K562 (cell line): ENCODE data around the gene MLX. TPM values are rescaled to one million over a fixed set of nuclear protein-coding genes. Genes with fewer than 3 reads are reported as not detected.

Experiments
- ADNP ChIP-seq: fragments of 200-800 bp; sonication (Bioruptor generic); IDR thresholded peaks from 2 replicates; pipeline ENCODE4 v1.6.1; 2016; ENCODE audit warnings: missing genetic modification characterization, missing compliant biosample characterization
- ARHGAP35 ChIP-seq: fragments of 450-650 bp; IDR thresholded peaks from 2 replicates; pipeline ENCODE4 v1.6.1; 2018; ENCODE audit not compliant: partially characterized antibody
- CSDE1 ChIP-seq, 2 experiments: fragments of 450-650 bp; IDR thresholded peaks; 2 replicates each; pipeline ENCODE4 v1.6.1; 2016; ENCODE audit warnings: mild to moderate bottlenecking in 1 of 2
- ESRRB ChIP-seq: fragments of 250-450 bp; sonication (Bioruptor Pico); IDR thresholded peaks from 2 replicates; pipeline ENCODE4 v1.5.0; 2020; ENCODE audit warnings: mild to moderate bottlenecking, moderate library complexity, borderline replicate concordance
- FOXK1 ChIP-seq: sonication (generic); formaldehyde crosslinking; IDR thresholded peaks from 2 replicates; pipeline ENCODE4 v1.8.0; 2022; ENCODE audit warnings: missing genetic modification reagents, mild to moderate bottlenecking, borderline replicate concordance
- GTF2F1 ChIP-seq: IDR thresholded peaks from 2 replicates; pipeline ENCODE4 v1.6.1; 2011; ENCODE audit warnings: low read depth, low read length, improper control_type of control experiment
- HDAC1 ChIP-seq, 2 experiments: fragments of 450-650 bp; IDR thresholded peaks; 2 replicates each; pipeline ENCODE4 v1.6.1; 2016 to 2017; ENCODE audit warnings: inconsistent platforms in 1 of 2, mild to moderate bottlenecking in 1 of 2, moderate library complexity in 1 of 2
- HDAC2 ChIP-seq: fragments of 450-650 bp; IDR thresholded peaks from 2 replicates; pipeline ENCODE4 v1.6.1; 2016; ENCODE audit warnings: mild to moderate bottlenecking
- HIVEP1 ChIP-seq: fragments of 250-450 bp; sonication (Bioruptor Pico); IDR thresholded peaks from 2 replicates; pipeline ENCODE4 v1.4.0; 2020; ENCODE audit warnings: mild to moderate bottlenecking
- NBN ChIP-seq: fragments of 450-650 bp; IDR thresholded peaks from 2 replicates; pipeline ENCODE4 v1.6.1; 2016; ENCODE audit warnings: low read depth, mild to moderate bottlenecking
- NKRF ChIP-seq: fragments of 450-650 bp; IDR thresholded peaks from 2 replicates; pipeline ENCODE4 v1.6.1; 2016; ENCODE audit warnings: borderline replicate concordance
- PHF20 ChIP-seq: fragments of 450-650 bp; IDR thresholded peaks from 2 replicates; pipeline ENCODE4 v1.6.1; 2018; ENCODE audit not compliant: partially characterized antibody
- RUNX1 ChIP-seq: sonication (generic); IDR thresholded peaks from 2 replicates; pipeline ENCODE4 v1.6.1; 2016; ENCODE audit warnings: antibody characterized with exemption, low read depth
- SAP30 ChIP-seq: fragments of 200-600 bp; sonication (generic); IDR thresholded peaks from 2 replicates; pipeline ENCODE4 v1.6.1; 2012; ENCODE audit warnings: borderline replicate concordance, low read depth, mild to moderate bottlenecking, moderate library complexity, low read length, control low read depth, inconsistent platforms; ENCODE audit not compliant: insufficient read depth, poor library complexity, severe bottlenecking
- SIN3A ChIP-seq, 2 experiments: fragments of 150-350 bp in 1 of 2; IDR thresholded peaks; 2 replicates each; pipeline ENCODE4 v1.6.1; 2011 to 2016; ENCODE audit warnings: borderline replicate concordance in 2 of 2, low read depth in 2 of 2, low read length in 2 of 2, mild to moderate bottlenecking in 2 of 2, moderate library complexity in 2 of 2; ENCODE audit not compliant: control insufficient read depth in 1 of 2
- SMARCA4 ChIP-seq: fragments of 450-650 bp; IDR thresholded peaks from 2 replicates; pipeline ENCODE4 v1.6.1; 2016
- SPI1 ChIP-seq: IDR thresholded peaks from 2 replicates; pipeline ENCODE4 v1.6.1; 2011; ENCODE audit warnings: low read depth, low read length, control low read depth, borderline replicate concordance
- TOE1 ChIP-seq, 2 experiments: fragments of 450-650 bp in 1 of 2; sonication (generic) in 1 of 2; formaldehyde crosslinking in 1 of 2; IDR thresholded peaks; 2 replicates each; pipeline versions ENCODE4 v1.7.1 to v1.8.0; 2016 to 2022; ENCODE audit warnings: borderline replicate concordance in 2 of 2, mild to moderate bottlenecking in 2 of 2, antibody characterized with exemption in 1 of 2, inconsistent platforms in 1 of 2, low read depth in 1 of 2, missing genetic modification reagents in 1 of 2, moderate library complexity in 1 of 2
- XRCC4 ChIP-seq: IDR thresholded peaks from one replicate; pipeline ENCODE4 v1.6.1; 2011; ENCODE audit not compliant: insufficient read depth, insufficient read length; ENCODE audit errors: extremely low read depth
- ZBTB11 ChIP-seq, 3 experiments: fragments of 200-800 bp in 1 of 3; fragments of 250-450 bp in 1 of 3; fragments of 450-650 bp in 1 of 3; sonication (Bioruptor Pico) in 1 of 3; sonication (Bioruptor generic) in 1 of 3; formaldehyde crosslinking in 1 of 3; IDR thresholded peaks; 2 replicates each; pipeline versions ENCODE4 v1.6.1 to v1.8.0; 2016 to 2022; ENCODE audit warnings: mild to moderate bottlenecking in 2 of 3, missing genetic modification characterization in 2 of 3, missing compliant biosample characterization in 1 of 3, moderate library complexity in 1 of 3
- ZNF165 ChIP-seq: fragments of 250-450 bp; sonication (Bioruptor Pico); IDR thresholded peaks from 2 replicates; pipeline ENCODE4 v1.4.0; 2020; ENCODE audit warnings: borderline replicate concordance
- polyA plus RNA-seq, 8 experiments: library from polyadenylated mRNA; depleted of rRNA in 4 of 8; stranded (reverse) in 5 of 8; unstranded in 3 of 8; fragments of >200 nt; fragmentation: Nextera tagmentation in 2 of 8; fragmentation: Illumina TruSeq in 1 of 8; extraction: Ambion mirVana in 2 of 8; extraction: Trizol in 1 of 8; gene quantifications; 2 replicates each; pipeline versions ENCODE4 v1.2.1 to v1.2.3, GENCODE V29; 2011 to 2014; ENCODE audit warnings: inconsistent platforms in 1 of 8, missing spikeins in 1 of 8
- total RNA-seq, 7 experiments: library from RNA; depleted of rRNA in 6 of 7; stranded (reverse); fragments of >200 nt in 6 of 7; fragmentation: Illumina TruSeq in 2 of 7; extraction: Trizol in 2 of 7; gene quantifications; 2 replicates each; pipeline versions ENCODE4 v1.2.1 to v1.2.3, GENCODE V29; 2011 to 2021; ENCODE audit warnings: low replicate concordance in 1 of 7

Gene MLX
- total and polyA plus RNA-seq, 9 of the 15 experiments (the other 6 are each of a cell fraction or from before 2014, with no cell fraction given): 42.9 to 100 (median 58.9) TPM

GRCh38 chr17:42608305-42609181 lies 41.6 kb downstream of the MLX start (continued):
- TF ChIP-seq ADNP (tag) (no peak), ESRRB (CRISPR knock-in tag) (no peak), HDAC2 (peak; percentile 62; the same call in 1 of the 2 replicates), FOXK1 (CRISPR knock-in tag) (0 out of 2 replicates have a peak, but pooled peaks have one; percentile 33), RUNX1 (no peak), ARHGAP35 (no peak), CSDE1 (IDR thresholded peaks at IDR 0.05) (0 out of 4 replicates have a peak, but pooled peaks of 1 of the 2 experiments have one; percentile 23), GTF2F1 (peak; percentile 41; the same call in 1 of the 2 replicates), SMARCA4 (peak; percentile 39; the same call in 1 of the 2 replicates), PHF20 (peak; percentile 74), XRCC4 (no peak), SIN3A (IDR thresholded peaks at IDR 0.05; ENCODE audit: borderline replicate concordance in 2 of 2, control insufficient read depth in 1 of 2, low read depth in 2 of 2, low read length in 2 of 2) (peak in 1 of 2 experiments; percentile 60; a peak in 1 of 4 replicates), NKRF (peak; percentile 73; the same call in 1 of the 2 replicates), TOE1 (IDR thresholded peaks at IDR 0.05; ENCODE audit: borderline replicate concordance) (0 out of 2 replicates have a peak, but pooled peaks have one; percentile 27), TOE1 (CRISPR knock-in tag; IDR thresholded peaks at IDR 0.05; ENCODE audit: borderline replicate concordance, low read depth) (no peak), ZBTB11 (CRISPR knock-in tag; IDR thresholded peaks at IDR 0.05) (no peak), NBN (peak; percentile 19; the same call in 1 of the 2 replicates), ZNF165 (no peak), SAP30 (peak; percentile 71), HDAC1 (IDR thresholded peaks at IDR 0.05) (peak in 1 of 2 experiments; percentile 74; a peak in 1 of 4 replicates), SPI1 (peak; percentile 35; the same call in 1 of the 2 replicates), HIVEP1 (CRISPR knock-in tag) (no peak)
